A673 (cell line): ENCODE measurements around the gene SCNN1A. TPM values are rescaled to one million over a fixed set of nuclear protein-coding genes. Genes with fewer than 3 reads are reported as not detected.
A peak's percentile ranks its signal among the peaks of the same experiment; 100 is the strongest.

ENCODE experiments used
- BruUV-seq: library from RNA; stranded (reverse); fragments of 400-500 nt; replicated peaks from 2 replicates; lab custom pipeline; 2021; lab: Mats Ljungman, UMichigan
- CTCF ChIA-PET: fragments of 300-600 bp; sonication (Branson Sonifier 250); formaldehyde crosslinking; loops from one replicate; lab custom pipeline; 2022; ENCODE audit warnings: antibody characterized with exemption; lab: Charles Lee
- POLR2A ChIA-PET: fragments of 300-600 bp; sonication (Branson Sonifier 250); formaldehyde crosslinking; loops from one replicate; lab custom pipeline; 2022; ENCODE audit warnings: antibody characterized with exemption; ENCODE audit not compliant: low non-redundant PET; lab: Charles Lee
- DNase-seq: peaks from one replicate; pipeline ENCODE4 v3.0.0-alpha.2; 2015; ENCODE audit warnings: low spot score
- H3K27ac ChIP-seq: fragments of 200-600 bp; sonication (generic); 2 replicates; pipeline ENCODE4 v1.5.1; 2016; ENCODE audit warnings: mixed run types, low read depth, mild to moderate bottlenecking, mixed read lengths, antibody characterized with exemption, low read length; ENCODE audit not compliant: poor library complexity, severe bottlenecking
- H3K27me3 ChIP-seq: fragments of 200-600 bp; sonication (generic); replicated peaks from 2 replicates; pipeline ENCODE4 v1.6.1; 2017; ENCODE audit warnings: mixed run types, low read depth, mild to moderate bottlenecking, mixed read lengths, antibody characterized with exemption, low read length; ENCODE audit not compliant: insufficient read depth, poor library complexity
- H3K36me3 ChIP-seq: fragments of 200-600 bp; sonication (generic); 2 replicates; pipeline ENCODE4 v1.6.1; 2016; ENCODE audit warnings: mixed run types, mild to moderate bottlenecking, mixed read lengths, antibody characterized with exemption, low read length; ENCODE audit not compliant: insufficient read depth, poor library complexity, severe bottlenecking
- H3K4me1 ChIP-seq: fragments of 200-600 bp; sonication (generic); 2 replicates; pipeline ENCODE4 v1.6.1; 2017; ENCODE audit warnings: mixed run types, mild to moderate bottlenecking, mixed read lengths, antibody characterized with exemption, low read length; ENCODE audit not compliant: insufficient read depth, poor library complexity, severe bottlenecking
- H3K4me3 ChIP-seq: fragments of 200-600 bp; sonication (generic); 2 replicates; pipeline ENCODE4 v1.5.1; 2016; ENCODE audit warnings: low read depth, mixed run types, mild to moderate bottlenecking, mixed read lengths, low read length; ENCODE audit not compliant: poor library complexity, severe bottlenecking
- H3K9me3 ChIP-seq: fragments of 200-600 bp; sonication (generic); 2 replicates; pipeline ENCODE4 v1.6.1; 2016; ENCODE audit warnings: mixed run types, low read depth, mild to moderate bottlenecking, mixed read lengths, antibody characterized with exemption, low read length; ENCODE audit not compliant: poor library complexity, severe bottlenecking
- CTCF ChIP-seq: fragments of 300-800, 200-600 bp; sonication (generic); conservative IDR thresholded peaks from 2 replicates; pipeline ENCODE4 v1.5.1; 2017; ENCODE audit warnings: low read depth, mild to moderate bottlenecking, antibody characterized with exemption, low read length, moderate library complexity, mixed read lengths
- EZH2 ChIP-seq: fragments of 200-600 bp; sonication (generic); IDR thresholded peaks from 2 replicates; pipeline ENCODE4 v1.6.1; 2017; ENCODE audit warnings: borderline replicate concordance, low read depth, mild to moderate bottlenecking, mixed read lengths, antibody characterized with exemption, low read length; ENCODE audit not compliant: poor library complexity, severe bottlenecking
- intact Hi-C: fragments of 100-400 bp; cut with micrococcal nuclease; formaldehyde crosslinking; loops from one replicate; pipeline ENCODE4 v1.10.0; 2022; ENCODE audit not compliant: unreplicated experiment
- total RNA-seq: library from RNA; stranded (reverse); gene quantifications from 2 replicates; pipeline ENCODE4 v1.2.3, GENCODE V29; 2021

Gene SCNN1A
- total RNA-seq, 1 experiment from 2014 or later = not detected

- peaks cover 60% of the 10 kb centered on the region for H3K4me1 ChIP-seq
- intact Hi-C loops = no loop called here
- no peaks in the 10 kb centered on the region for H3K27me3 ChIP-seq
- no peaks in the 10 kb centered on the region for H3K9me3 ChIP-seq
- POLR2A ChIA-PET = interaction anchor here (0.6 to 1.0 kb wide), 2 partner anchors 8 to 21 kb away, joined by 3 to 13 read pairs; no protein-coding TSS in a partner anchor
- BruUV-seq = TSS peak; percentile 80
- peaks cover 29% of the 10 kb centered on the region for H3K36me3 ChIP-seq
- CTCF ChIA-PET = interaction anchor here (0.6 to 0.9 kb wide), 4 partner anchors 11 to 103 kb away, joined by 3 to 5 read pairs (median 3); no protein-coding TSS in a partner anchor
- no peak for DNase-seq
- peak overlapping the region; percentile 37 for H3K4me3 ChIP-seq
- no peak for TF ChIP-seq CTCF
- TF ChIP-seq EZH2 = no peak
- peak overlapping the region; percentile 91 for H3K27ac ChIP-seq
Observed at GRCh38 chr12:6336889-6337853, 38.2 kb downstream of the SCNN1A start.

- POLR2A ChIA-PET = interaction anchor here (0.6 to 1.0 kb wide), 3 partner anchors 9 to 51 kb away, joined by 3 to 13 read pairs (median 3); no protein-coding TSS in a partner anchor
- no peaks in the 10 kb centered on the region for H3K27me3 ChIP-seq
- TF ChIP-seq EZH2 (no peak), CTCF (no peak)
- peak; percentile 97 for DNase-seq
- H3K9me3 ChIP-seq = no peaks in the 10 kb centered on the region
- intact Hi-C loops = no loop called here
- peaks cover 37% of the 10 kb centered on the region for H3K36me3 ChIP-seq
- CTCF ChIA-PET = interaction anchor here (0.6 to 0.9 kb wide), 5 partner anchors 10 to 102 kb away, joined by 3 to 10 read pairs (median 3); no protein-coding TSS in a partner anchor
- peak overlapping the region; percentile 37 for H3K4me3 ChIP-seq
- no TSS peak for BruUV-seq
- H3K4me1 ChIP-seq = peaks cover 57% of the 10 kb centered on the region
- H3K27ac ChIP-seq = peak overlapping the region; percentile 91
Observed at GRCh38 chr12:6336079-6336888, 39.1 kb downstream of the SCNN1A start.
